Gastroesophageal sphincter (tissue), 3 donors: Measurements from ENCODE around the gene YIPF5.

Source experiments
- EP300 ChIP-seq: sonication (generic); formaldehyde crosslinking; IDR thresholded peaks from one replicate; pipeline ENCODE4 v1.6.1; 2017; ENCODE audit warnings: antibody characterized with exemption, mild to moderate bottlenecking
- POLR2A ChIP-seq, 2 donors: fragments of 450-650 bp; IDR thresholded peaks; one replicate each; pipeline ENCODE4 v1.6.1; 2017; ENCODE audit warnings: antibody characterized with exemption in 2 of 2, mild to moderate bottlenecking in 2 of 2, moderate library complexity in 1 of 2
- POLR2AphosphoS5 ChIP-seq: sonication (generic); formaldehyde crosslinking; IDR thresholded peaks from one replicate; pipeline ENCODE4 v1.6.1; 2017; ENCODE audit warnings: antibody characterized with exemption
- TF ChIP-seq, protein P1 (sequence below), 4 experiments: fragments of 200-600 bp in 2 of 4; fragments of 450-650 bp in 2 of 4; sonication (generic) in 1 of 4; IDR thresholded peaks; one replicate each; pipeline ENCODE4 v1.5.1; 2017 to 2019; ENCODE audit warnings: antibody characterized with exemption in 4 of 4, mild to moderate bottlenecking in 2 of 4, moderate library complexity in 2 of 4

DNA sequence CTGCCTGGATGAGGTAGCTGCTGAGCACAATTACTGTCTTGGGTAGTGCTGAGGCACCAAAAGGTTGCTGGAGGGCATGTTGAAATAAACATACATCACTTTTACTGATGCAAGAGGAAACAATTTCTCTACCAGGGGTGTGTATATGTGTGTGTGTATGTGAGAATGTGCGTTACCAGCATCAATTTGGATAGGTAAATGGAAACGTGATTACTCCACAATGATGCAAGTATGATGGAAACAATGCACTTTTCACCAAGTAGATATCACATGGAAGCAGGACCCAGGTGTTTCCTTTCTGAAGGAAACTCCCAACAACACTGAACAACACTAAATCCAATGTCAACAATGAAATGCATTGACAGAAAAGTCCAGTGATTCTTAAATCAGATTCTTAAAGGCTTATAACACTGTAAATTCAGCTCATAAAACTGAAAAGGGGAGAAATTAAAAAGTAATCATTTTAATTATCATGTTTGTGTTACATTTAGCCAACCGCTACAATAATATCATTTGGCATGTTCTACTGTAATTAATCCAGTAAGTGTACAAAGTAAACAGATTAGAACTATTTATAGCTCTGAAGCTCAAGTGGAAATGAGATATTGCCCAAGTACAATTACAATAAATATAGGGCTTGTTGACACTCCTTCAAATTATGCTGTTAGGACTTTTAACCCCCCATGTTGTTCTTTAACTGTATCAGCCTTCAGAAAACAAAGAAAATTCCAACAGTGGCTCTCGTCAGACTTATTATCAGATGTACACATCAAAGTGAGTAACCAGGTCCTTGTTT is 25.3 kb downstream of the YIPF5 start:
- TF ChIP-seq, protein P1, sequence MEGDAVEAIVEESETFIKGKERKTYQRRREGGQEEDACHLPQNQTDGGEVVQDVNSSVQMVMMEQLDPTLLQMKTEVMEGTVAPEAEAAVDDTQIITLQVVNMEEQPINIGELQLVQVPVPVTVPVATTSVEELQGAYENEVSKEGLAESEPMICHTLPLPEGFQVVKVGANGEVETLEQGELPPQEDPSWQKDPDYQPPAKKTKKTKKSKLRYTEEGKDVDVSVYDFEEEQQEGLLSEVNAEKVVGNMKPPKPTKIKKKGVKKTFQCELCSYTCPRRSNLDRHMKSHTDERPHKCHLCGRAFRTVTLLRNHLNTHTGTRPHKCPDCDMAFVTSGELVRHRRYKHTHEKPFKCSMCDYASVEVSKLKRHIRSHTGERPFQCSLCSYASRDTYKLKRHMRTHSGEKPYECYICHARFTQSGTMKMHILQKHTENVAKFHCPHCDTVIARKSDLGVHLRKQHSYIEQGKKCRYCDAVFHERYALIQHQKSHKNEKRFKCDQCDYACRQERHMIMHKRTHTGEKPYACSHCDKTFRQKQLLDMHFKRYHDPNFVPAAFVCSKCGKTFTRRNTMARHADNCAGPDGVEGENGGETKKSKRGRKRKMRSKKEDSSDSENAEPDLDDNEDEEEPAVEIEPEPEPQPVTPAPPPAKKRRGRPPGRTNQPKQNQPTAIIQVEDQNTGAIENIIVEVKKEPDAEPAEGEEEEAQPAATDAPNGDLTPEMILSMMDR (IDR thresholded peaks at IDR 0.05), result no peak
- no peak for TF ChIP-seq POLR2A (IDR thresholded peaks at IDR 0.05)
- peak; percentile 22 for TF ChIP-seq POLR2AphosphoS5
- TF ChIP-seq EP300, result no peak
